ENCODE results near the gene MED14.

DNA sequence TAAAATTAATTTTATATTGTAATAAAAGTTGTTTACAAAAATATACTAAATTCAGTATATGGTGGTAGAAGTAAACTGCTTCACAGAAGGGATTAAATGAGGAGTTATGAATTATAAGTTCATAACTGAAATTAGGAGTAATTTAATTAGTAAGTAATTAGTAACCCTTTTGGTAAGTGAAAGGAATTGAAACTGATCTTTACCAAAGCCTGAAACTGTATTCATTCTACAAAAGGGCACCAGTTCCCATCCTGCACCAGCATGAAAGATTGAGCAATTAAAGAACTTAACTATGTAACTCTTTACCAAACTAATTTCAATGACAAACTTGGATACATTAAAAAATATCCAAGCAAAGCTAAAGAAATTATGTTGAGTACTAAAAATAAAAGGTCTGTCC is 8.2 kb downstream of the MED14 start:
- TF ChIP-seq CTCF (IDR thresholded peaks at IDR 0.05) (no peak), EZH2 (IDR thresholded peaks at IDR 0.05; ENCODE audit: borderline replicate concordance, insufficient read depth, low read depth, low read length, poor library complexity, severe bottlenecking) (no peak)

Data from B cell (primary cell).